ENCODE data around the gene C2orf15. TPM values are rescaled to one million over a fixed set of nuclear protein-coding genes. Genes with fewer than 3 reads are reported as not detected.

C2orf15 gene
- total and polyA plus RNA-seq, 2 donors (not counting 1 experiment from before 2014, with no cell fraction given): 1.0 to 1.1 TPM

- Histone ChIP-seq H4K20me1 (ENCODE audit: control insufficient read depth, insufficient read depth, low read length, poor library complexity, severe bottlenecking) (no peaks in the 10 kb centered on the region), H3K9ac (ENCODE audit: low read length) (no peak overlapping the region), H3K4me3 (ENCODE audit: control extremely low read depth in 1 of 5, extremely low read depth in 1 of 5, insufficient read depth in 1 of 5, low read depth in 2 of 5, low read length in 4 of 5) (no peak overlapping the region), H3K9me3 (ENCODE audit: control extremely low read depth in 1 of 3, control insufficient read depth in 2 of 3, insufficient read depth in 1 of 3, low read length in 2 of 3) (no peaks in the 10 kb centered on the region), H3K36me3 (replicated peaks in 1 of 2; ENCODE audit: control extremely low read depth in 1 of 2, control insufficient read depth in 1 of 2, extremely low read depth in 1 of 2, insufficient read depth in 2 of 2, low read length in 1 of 2) (peaks cover 8 to 9% of the 10 kb centered on the region in 2 experiments), H2AFZ (ENCODE audit: insufficient read depth, low read depth, low read length, poor library complexity, severe bottlenecking) (no peak overlapping the region), H3K27ac (ENCODE audit: low read length in 2 of 2) (peak overlapping the region in 1 of 2 donors; percentile 66), H3K4me1 (ENCODE audit: control insufficient read depth in 2 of 2, insufficient read depth in 2 of 2, low read length in 2 of 2) (peaks cover 21 to 22% of the 10 kb centered on the region in 2 donors), H3K79me2 (ENCODE audit: control insufficient read depth, insufficient read depth, low read length) (peaks cover 28% of the 10 kb centered on the region), H3K27me3 (replicated peaks in 1 of 4; ENCODE audit: control extremely low read depth in 1 of 4, control insufficient read depth in 3 of 4, insufficient read depth in 4 of 4, low read length in 3 of 4) (no peaks in the 10 kb centered on the region), H3K4me2 (replicated peaks; ENCODE audit: low read depth, low read length, poor library complexity, severe bottlenecking) (no peak overlapping the region)
- Mint-ChIP-seq H3K27me3 (no peaks in the 10 kb centered on the region), H3K4me1 (peaks cover 40% of the 10 kb centered on the region), H3K27ac (peak overlapping the region; percentile 46), H3K4me3 (no peak overlapping the region), H3K9me3 (ENCODE audit: insufficient read depth) (no peaks in the 10 kb centered on the region)
- no CpG with 5 or more reads among the region's 4 CpGs for WGBS (ENCODE audit: insufficient coverage)
- ChIA-PET CTCF (no interaction called here), POLR2A (no interaction called here)
- ATAC-seq (ENCODE audit: low read depth) (no peak), DNase-seq (no peak)
- intact Hi-C loops (cut with micrococcal nuclease): loop anchor here (10.0 kb wide), 1 partner anchor 1085 kb away; no protein-coding TSS in a partner anchor
- TF ChIP-seq, protein P1, sequence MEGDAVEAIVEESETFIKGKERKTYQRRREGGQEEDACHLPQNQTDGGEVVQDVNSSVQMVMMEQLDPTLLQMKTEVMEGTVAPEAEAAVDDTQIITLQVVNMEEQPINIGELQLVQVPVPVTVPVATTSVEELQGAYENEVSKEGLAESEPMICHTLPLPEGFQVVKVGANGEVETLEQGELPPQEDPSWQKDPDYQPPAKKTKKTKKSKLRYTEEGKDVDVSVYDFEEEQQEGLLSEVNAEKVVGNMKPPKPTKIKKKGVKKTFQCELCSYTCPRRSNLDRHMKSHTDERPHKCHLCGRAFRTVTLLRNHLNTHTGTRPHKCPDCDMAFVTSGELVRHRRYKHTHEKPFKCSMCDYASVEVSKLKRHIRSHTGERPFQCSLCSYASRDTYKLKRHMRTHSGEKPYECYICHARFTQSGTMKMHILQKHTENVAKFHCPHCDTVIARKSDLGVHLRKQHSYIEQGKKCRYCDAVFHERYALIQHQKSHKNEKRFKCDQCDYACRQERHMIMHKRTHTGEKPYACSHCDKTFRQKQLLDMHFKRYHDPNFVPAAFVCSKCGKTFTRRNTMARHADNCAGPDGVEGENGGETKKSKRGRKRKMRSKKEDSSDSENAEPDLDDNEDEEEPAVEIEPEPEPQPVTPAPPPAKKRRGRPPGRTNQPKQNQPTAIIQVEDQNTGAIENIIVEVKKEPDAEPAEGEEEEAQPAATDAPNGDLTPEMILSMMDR (IDR thresholded peaks at IDR 0.05): no peak
- no peak for TF ChIP-seq EZH2 (IDR thresholded peaks at IDR 0.05; ENCODE audit: borderline replicate concordance, insufficient read depth, low read depth, low read length, poor library complexity, severe bottlenecking)
Measured at GRCh38 chr2:99159594-99159993, 18.1 kb downstream of the C2orf15 start.

- Histone ChIP-seq H3K36me3 (replicated peaks in 1 of 2; ENCODE audit: control extremely low read depth in 1 of 2, control insufficient read depth in 1 of 2, extremely low read depth in 1 of 2, insufficient read depth in 2 of 2, low read length in 1 of 2) (peaks cover 17 to 49% of the 10 kb centered on the region in 2 experiments), H3K9ac (ENCODE audit: low read length) (no peak overlapping the region), H4K20me1 (ENCODE audit: control insufficient read depth, insufficient read depth, low read length, poor library complexity, severe bottlenecking) (no peaks in the 10 kb centered on the region), H3K79me2 (ENCODE audit: control insufficient read depth, insufficient read depth, low read length) (no peaks in the 10 kb centered on the region), H2AFZ (ENCODE audit: insufficient read depth, low read depth, low read length, poor library complexity, severe bottlenecking) (no peak overlapping the region), H3K9me3 (ENCODE audit: control extremely low read depth in 1 of 3, control insufficient read depth in 2 of 3, insufficient read depth in 1 of 3, low read length in 2 of 3) (no peaks in the 10 kb centered on the region), H3K4me3 (ENCODE audit: control extremely low read depth in 1 of 5, extremely low read depth in 1 of 5, insufficient read depth in 1 of 5, low read depth in 2 of 5, low read length in 4 of 5) (no peak overlapping the region), H3K4me1 (ENCODE audit: control insufficient read depth in 2 of 2, insufficient read depth in 2 of 2, low read length in 2 of 2) (no peaks in the 10 kb centered on the region), H3K27ac (ENCODE audit: low read length in 2 of 2) (peak overlapping the region in 1 of 2 donors; percentile 33), H3K27me3 (replicated peaks in 1 of 4; ENCODE audit: control extremely low read depth in 1 of 4, control insufficient read depth in 3 of 4, insufficient read depth in 4 of 4, low read length in 3 of 4) (no peaks in the 10 kb centered on the region), H3K4me2 (replicated peaks; ENCODE audit: low read depth, low read length, poor library complexity, severe bottlenecking) (no peak overlapping the region)
- H3K27ac Mint-ChIP-seq: no peak overlapping the region
- H3K4me3 Mint-ChIP-seq: no peak overlapping the region
- intact Hi-C loops (cut with micrococcal nuclease): no loop called here
- ChIA-PET CTCF (no interaction called here), POLR2A (interaction anchor here (0.7 to 1.2 kb wide), 2 partner anchors 11 to 758 kb away, joined by 3 to 4 read pairs; partner anchors contain the start of genes LIPT1 and TSGA10)
- no peak for DNase-seq
- WGBS (ENCODE audit: insufficient coverage): 94% methylated on average over 2 of the region's 5 CpGs
- no peaks in the 10 kb centered on the region for H3K27me3 Mint-ChIP-seq
- no peaks in the 10 kb centered on the region for H3K9me3 Mint-ChIP-seq (ENCODE audit: insufficient read depth)
- H3K4me1 Mint-ChIP-seq: no peaks in the 10 kb centered on the region
- TF ChIP-seq EZH2 (IDR thresholded peaks at IDR 0.05; ENCODE audit: borderline replicate concordance, insufficient read depth, low read depth, low read length, poor library complexity, severe bottlenecking): no peak
- TF ChIP-seq, protein P1 (IDR thresholded peaks at IDR 0.05): no peak
- ATAC-seq (ENCODE audit: low read depth): no peak
Measured at GRCh38 chr2:99166218-99166617, 24.7 kb downstream of the C2orf15 start.

Data from B cell (primary cell).